Ascending aorta (tissue), 2 donors: Measurements from ENCODE around the gene FLT4. TPM values are rescaled to one million over a fixed set of nuclear protein-coding genes. Genes with fewer than 3 reads are reported as not detected.

Experiments used
- DNase-seq, 2 donors: peaks; one replicate each; pipeline ENCODE4 v3.0.0-alpha.2; 2019; ENCODE audit warnings: low spot score in 2 of 2
- H3K27ac ChIP-seq, 2 donors: fragments of 200-600 bp; sonication (generic); one replicate each; pipeline ENCODE4 v1.5.1; 2016 to 2017; ENCODE audit warnings: mild to moderate bottlenecking in 1 of 2
- H3K27me3 ChIP-seq: fragments of 200-600 bp; sonication (generic); one replicate; pipeline ENCODE4 v1.5.1; 2017
- H3K36me3 ChIP-seq, 2 donors: fragments of 200-600 bp; sonication (generic); one replicate each; pipeline ENCODE4 v1.5.1; 2016
- H3K4me1 ChIP-seq, 2 donors: fragments of 200-600 bp; sonication (generic); one replicate each; pipeline ENCODE4 v1.5.1; 2016 to 2017; ENCODE audit warnings: mild to moderate bottlenecking in 1 of 2
- H3K4me3 ChIP-seq, 2 donors: fragments of 200-600 bp; sonication (generic); one replicate each; pipeline ENCODE4 v1.5.1; 2016 to 2017; ENCODE audit warnings: mild to moderate bottlenecking in 1 of 2
- H3K9me3 ChIP-seq, 2 donors: fragments of 200-600 bp; sonication (generic); one replicate each; pipeline ENCODE4 v1.5.1; 2016
- intact Hi-C: fragments of 100-400 bp; cut with DNase I; formaldehyde crosslinking; loops from one replicate; pipeline ENCODE4 v1.15.1; 2023
- total RNA-seq: library from RNA; depleted of rRNA; stranded (reverse); fragments of >200 nt; gene quantifications from one replicate; pipeline ENCODE4 v1.1.0, GENCODE V29; 2016
- TF ChIP-seq, protein P1 (sequence below), 3 experiments: fragments of 200-600 bp in 2 of 3; fragments of 450-650 bp in 1 of 3; sonication (generic) in 2 of 3; IDR thresholded peaks; one replicate each; pipeline ENCODE4 v1.5.1; 2016 to 2019; ENCODE audit warnings: antibody characterized with exemption in 3 of 3, mild to moderate bottlenecking in 1 of 3, moderate library complexity in 1 of 3

The FLT4 gene
- total RNA-seq, 1 donor from 2014 or later, result 53.5 TPM

DNA sequence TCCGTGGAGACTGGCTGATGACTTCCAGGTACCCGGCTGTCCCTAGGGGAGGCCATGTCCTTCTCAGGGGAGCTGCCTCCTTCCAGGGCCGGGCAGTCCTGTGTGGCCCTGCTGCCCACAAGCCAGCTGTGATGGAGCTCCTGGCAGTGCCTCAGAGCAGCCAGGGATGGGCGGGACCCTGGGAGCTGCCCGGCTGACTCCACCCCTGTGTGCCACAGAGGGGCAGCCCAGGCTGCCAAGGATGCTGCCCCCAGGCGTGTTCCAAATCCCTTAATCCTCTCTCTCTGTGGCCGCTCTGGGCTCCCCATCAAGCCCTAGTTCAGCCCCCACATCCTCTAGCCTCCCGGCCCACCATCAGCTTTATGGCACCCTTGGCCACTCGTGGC, 51.1 kb downstream of the FLT4 start:
- Histone ChIP-seq H3K36me3 (no peaks in the 10 kb centered on the region), H3K9me3 (no peaks in the 10 kb centered on the region), H3K27me3 (no peaks in the 10 kb centered on the region), H3K4me1 (no peaks in the 10 kb centered on the region), H3K4me3 (no peak overlapping the region), H3K27ac (no peak overlapping the region)
- intact Hi-C loops, result no loop called here
- TF ChIP-seq, protein P1, sequence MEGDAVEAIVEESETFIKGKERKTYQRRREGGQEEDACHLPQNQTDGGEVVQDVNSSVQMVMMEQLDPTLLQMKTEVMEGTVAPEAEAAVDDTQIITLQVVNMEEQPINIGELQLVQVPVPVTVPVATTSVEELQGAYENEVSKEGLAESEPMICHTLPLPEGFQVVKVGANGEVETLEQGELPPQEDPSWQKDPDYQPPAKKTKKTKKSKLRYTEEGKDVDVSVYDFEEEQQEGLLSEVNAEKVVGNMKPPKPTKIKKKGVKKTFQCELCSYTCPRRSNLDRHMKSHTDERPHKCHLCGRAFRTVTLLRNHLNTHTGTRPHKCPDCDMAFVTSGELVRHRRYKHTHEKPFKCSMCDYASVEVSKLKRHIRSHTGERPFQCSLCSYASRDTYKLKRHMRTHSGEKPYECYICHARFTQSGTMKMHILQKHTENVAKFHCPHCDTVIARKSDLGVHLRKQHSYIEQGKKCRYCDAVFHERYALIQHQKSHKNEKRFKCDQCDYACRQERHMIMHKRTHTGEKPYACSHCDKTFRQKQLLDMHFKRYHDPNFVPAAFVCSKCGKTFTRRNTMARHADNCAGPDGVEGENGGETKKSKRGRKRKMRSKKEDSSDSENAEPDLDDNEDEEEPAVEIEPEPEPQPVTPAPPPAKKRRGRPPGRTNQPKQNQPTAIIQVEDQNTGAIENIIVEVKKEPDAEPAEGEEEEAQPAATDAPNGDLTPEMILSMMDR (IDR thresholded peaks at IDR 0.05), result no peak
- no peak for DNase-seq

DNA sequence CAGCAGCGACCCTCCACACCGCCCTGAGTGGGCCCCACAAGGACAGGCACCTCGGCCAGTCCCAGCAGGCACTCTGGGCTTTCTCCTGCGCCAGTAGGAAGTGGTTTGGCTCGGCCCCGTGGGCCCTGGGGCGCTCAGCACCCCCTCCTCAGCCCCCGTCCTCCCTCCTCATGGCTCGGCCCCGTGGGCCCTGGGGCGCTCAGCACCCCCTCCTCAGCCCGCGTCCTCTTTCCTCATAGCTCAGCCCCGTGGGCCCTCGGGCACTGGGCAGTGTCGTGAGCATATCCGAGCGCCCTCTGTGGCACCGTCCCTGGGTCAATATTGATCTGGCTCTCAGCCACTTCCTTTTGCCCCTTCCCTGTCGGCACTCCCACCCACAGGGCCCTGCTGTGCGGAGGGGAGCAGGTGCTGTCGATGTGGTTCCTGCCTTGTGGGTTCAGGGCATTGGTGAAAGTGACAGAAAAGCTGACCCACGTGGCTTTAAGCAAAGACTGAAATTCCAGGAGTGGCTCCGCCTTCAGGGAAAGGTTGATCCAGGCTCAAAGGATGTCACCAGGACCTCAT, 52.6 kb downstream of the FLT4 start:
- TF ChIP-seq, protein P1 (IDR thresholded peaks at IDR 0.05), result no peak
- Histone ChIP-seq H3K4me3 (no peak overlapping the region), H3K9me3 (no peaks in the 10 kb centered on the region), H3K36me3 (no peaks in the 10 kb centered on the region), H3K27me3 (no peaks in the 10 kb centered on the region), H3K27ac (no peak overlapping the region), H3K4me1 (no peaks in the 10 kb centered on the region)
- intact Hi-C loops, result no loop called here
- DNase-seq, result no peak

DNA sequence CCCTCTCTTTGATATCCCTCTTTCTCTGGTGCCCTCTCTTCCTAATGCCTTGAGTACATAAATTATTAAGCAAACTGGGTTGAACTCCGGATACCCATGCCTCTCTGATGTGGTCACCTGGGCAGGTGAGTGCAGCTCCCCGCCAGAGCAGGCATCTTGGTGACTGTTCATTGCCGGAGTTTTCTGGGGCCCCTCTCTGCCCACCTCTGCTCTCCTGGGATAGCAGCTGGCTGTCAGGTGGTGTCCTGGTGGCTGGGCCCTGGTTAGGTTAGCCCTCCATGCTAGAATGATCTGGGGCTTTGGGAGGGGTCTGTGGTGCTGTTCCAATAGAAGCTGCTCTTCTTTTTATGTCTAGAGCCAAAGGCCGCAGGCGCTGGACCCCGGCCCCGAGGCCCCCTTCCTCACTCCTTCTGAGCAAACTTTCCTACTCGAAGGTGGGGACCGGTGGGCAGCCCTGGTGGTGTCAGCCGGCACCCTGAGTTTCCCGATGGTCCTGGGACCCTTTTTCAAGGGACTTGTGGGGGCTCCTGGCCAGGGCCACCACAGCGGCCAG, 53.2 kb downstream of the FLT4 start:
- TF ChIP-seq, protein P1 (IDR thresholded peaks at IDR 0.05), result no peak
- DNase-seq, result no peak
- intact Hi-C loops, result no loop called here

DNA sequence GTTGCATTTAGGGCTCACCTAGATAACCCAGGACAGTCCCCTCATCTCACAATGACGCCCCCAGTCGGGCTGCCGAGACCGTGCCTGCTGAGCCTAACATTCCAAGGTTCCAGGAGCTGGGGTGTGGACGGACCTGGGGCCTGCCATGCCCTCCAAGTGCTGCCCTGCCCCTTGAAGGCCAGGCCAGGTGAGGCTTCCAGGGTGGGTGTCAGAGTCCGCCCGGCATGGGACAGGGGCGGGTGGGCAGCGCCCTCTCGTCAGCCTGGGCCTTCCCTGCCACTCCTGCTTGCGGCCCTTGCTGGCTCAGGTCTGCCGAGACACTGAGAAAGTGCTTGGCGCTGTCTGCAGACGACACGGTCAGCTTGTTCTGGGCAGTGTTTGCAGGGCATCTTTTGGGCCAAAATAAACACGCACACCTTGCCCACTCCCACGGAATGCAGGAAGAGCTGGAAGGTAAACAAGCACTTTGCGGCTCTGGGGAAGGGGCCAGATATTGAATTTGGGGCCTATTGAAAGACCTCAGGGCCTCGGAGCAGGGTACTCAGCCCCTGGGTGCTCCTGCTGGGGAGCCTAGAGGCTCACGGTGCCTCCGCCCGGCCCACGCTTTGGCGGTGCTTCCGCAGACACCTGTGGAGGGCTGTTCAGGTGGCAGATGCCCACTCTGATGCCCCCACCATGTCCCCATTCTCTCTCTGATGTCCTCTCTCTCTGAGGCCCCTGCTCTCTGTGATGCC, 53.9 kb downstream of the FLT4 start:
- Histone ChIP-seq H3K4me3 (no peak overlapping the region), H3K9me3 (no peaks in the 10 kb centered on the region), H3K27me3 (no peaks in the 10 kb centered on the region), H3K27ac (no peak overlapping the region), H3K36me3 (no peaks in the 10 kb centered on the region), H3K4me1 (no peaks in the 10 kb centered on the region)
- intact Hi-C loops, result no loop called here
- TF ChIP-seq, protein P1 (IDR thresholded peaks at IDR 0.05), result no peak
- DNase-seq, result no peak

More for the DNA sequence above, 53.2 kb downstream of the FLT4 start:
- Histone ChIP-seq H3K4me1 (no peaks in the 10 kb centered on the region), H3K27ac (no peak overlapping the region), H3K9me3 (no peaks in the 10 kb centered on the region), H3K4me3 (no peak overlapping the region), H3K27me3 (no peaks in the 10 kb centered on the region), H3K36me3 (no peaks in the 10 kb centered on the region)

DNA sequence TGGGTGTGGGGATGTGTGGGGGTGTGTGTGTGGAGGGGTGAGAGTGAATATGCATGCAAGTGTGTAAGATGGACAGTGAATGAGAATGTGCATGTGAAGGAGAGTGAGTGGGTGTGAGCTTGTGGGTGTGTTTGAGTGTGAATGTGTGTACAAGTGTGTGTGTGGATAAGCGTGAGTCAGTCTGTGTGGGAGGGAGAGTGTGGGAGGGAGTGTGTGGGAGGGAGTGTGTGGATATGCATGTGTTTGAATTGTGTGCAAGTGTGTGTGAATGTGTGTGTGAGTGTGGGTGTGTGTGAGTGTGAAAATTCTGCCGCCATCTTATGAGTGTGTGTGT, 54.4 kb downstream of the FLT4 start:
- TF ChIP-seq, protein P1 (IDR thresholded peaks at IDR 0.05), result no peak
- H3K27me3 ChIP-seq, result no peaks in the 10 kb centered on the region
- no peaks in the 10 kb centered on the region for H3K36me3 ChIP-seq
- H3K27ac ChIP-seq, result no peak overlapping the region
- no peak for DNase-seq
- H3K9me3 ChIP-seq, result no peaks in the 10 kb centered on the region
- no peaks in the 10 kb centered on the region for H3K4me1 ChIP-seq
- no peak overlapping the region for H3K4me3 ChIP-seq
- intact Hi-C loops, result no loop called here
